Mesenteric fat pad (tissue), 1 donor: ENCODE results near the gene BCL3. TPM values are rescaled to one million over a fixed set of nuclear protein-coding genes. Genes with fewer than 3 reads are reported as not detected.
A peak's percentile ranks its signal among the peaks of the same experiment; 100 is the strongest.
"Not testable (repeated sequence)": the region's sequence is repeated elsewhere in the genome, so short reads cannot be mapped to it uniquely, and the experiment has no call there.

Source experiments
- DNase-seq: peaks from one replicate; pipeline ENCODE4 v3.0.0-alpha.2; 2020; ENCODE audit warnings: low spot score
- total RNA-seq: library from RNA; stranded (reverse); fragmentation: NEBNext Ultra II Directional; extraction: Animal tissue kit (Norgen Biotek cat#: 25700); gene quantifications from one replicate; pipeline ENCODE4 v1.2.1, GENCODE V29; 2021
- donor health status: DM: yes; HTN: yes; CAD: no.

The BCL3 gene
- total RNA-seq, 1 donor from 2014 or later = 73.8 TPM

- DNase-seq = no peak
Observed at GRCh38 chr19:44757057-44757734, 8.7 kb downstream of the BCL3 start.

- peak; percentile 94 for DNase-seq
Observed at GRCh38 chr19:44757735-44758505, 9.4 kb downstream of the BCL3 start.

DNA sequence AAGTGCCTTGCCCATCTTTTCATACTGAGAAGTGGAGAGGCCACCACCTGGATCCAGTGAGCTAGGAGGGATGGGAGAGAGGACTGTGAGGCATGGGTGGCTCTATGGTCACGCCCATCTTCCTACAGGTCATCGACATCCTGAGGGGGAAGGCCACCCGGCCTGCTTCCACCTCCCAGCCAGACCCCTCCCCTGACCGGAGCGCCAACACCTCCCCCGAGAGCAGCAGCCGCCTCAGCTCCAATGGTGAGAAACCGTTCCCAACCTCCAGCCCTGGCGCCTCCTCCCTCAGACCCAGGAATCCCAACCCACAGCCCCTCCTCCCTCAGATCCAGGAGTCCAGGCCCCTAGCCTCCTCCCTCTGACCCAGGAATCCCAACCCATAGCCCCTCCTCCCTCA, 10.1 kb downstream of the BCL3 start:
- no peak for DNase-seq

DNA sequence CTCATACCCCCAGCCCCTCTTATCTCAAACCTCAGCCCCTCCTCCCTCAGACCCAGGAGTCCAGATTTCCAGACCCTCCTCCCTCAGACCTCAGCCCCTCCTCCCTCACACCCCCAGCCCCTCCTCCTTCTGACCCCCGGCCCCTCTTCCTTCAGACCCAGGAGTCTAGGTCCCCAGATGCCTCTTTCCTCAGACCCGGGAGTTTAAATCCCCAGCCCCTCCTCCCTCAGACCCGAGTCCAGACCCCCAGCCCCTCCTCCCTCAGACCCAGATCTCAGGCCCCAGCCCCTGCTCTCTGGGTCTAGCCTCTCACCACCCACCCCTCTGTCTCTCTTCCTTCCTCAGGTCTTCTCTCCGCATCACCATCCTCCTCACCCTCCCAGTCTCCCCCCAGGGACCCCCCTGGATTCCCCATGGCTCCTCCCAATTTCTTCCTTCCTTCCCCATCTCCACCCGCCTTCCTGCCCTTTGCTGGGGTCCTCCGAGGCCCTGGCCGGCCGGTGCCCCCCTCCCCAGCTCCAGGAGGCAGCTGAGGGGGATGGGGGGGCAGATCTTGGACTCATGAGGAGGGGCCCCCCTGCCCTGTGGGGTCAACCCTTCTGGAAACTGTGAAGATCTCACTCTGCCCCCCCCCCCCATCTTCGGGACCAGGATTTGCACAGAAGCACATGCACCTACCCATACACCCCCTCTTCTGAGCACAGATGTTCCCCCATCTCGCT, 10.7 kb downstream of the BCL3 start:
- no peak for DNase-seq

DNA sequence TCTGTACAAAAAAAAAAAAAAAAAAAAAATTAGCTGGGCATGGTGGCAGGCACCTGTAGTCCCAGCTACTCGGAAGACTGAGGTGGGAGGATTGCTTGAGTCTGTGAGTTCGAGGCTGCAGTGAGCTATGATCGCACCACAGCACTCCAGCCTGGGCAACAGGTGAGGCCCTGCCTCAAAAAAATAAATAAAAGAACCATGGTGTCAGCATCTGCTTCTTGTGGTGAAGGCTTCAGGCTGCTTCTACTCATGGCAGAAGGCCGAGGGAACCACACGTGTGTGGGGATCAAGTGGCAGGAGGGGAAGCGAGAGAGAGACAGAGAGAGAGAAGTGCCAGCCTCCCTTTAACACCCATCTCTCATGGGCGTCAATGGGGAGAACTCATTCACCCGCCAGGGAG, 13.5 kb downstream of the BCL3 start:
- no peak for DNase-seq

DNA sequence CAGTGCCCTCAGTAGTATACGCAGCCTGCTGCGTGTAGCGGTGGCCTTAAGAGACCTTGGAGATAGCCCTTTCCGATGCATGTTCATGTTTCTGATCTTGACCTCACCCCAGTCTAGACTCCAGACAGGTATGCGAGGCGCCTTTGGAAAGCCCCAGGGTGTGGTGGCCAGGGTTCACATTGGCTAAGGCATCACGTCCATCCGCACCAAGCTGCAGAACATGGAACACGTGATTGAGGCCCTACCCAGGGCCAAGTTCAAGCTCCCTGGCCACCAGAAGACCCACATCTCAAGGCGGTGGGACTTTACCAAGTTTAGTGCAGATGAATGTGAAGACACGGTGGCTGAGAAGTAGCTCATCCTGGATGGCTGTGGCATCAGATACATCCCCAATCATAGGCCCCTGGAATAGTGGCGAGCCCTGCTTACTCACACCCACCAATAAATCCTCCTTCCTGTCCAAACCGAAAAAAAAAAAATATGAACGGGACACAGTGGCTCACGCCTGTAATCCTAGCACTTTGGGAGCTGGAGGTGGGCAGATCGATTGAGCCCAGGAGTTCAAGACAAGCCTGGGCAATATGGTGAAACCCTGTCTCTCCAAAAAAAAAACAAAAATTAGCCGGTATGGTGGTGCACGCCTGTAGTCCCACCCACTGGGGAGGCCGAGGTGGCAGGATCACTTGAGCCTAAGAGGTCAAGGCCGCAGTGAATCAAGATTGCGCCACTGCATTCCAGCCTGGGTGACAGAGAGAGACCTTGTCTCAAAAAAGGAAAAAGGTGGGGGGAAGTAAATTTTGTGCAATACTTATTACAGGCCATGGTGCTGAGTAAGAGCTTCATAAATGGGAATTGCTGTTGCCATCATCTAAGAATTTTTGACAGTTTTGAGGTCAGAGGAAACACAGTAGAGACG, 16.8 kb downstream of the BCL3 start:
- no peak for DNase-seq

DNA sequence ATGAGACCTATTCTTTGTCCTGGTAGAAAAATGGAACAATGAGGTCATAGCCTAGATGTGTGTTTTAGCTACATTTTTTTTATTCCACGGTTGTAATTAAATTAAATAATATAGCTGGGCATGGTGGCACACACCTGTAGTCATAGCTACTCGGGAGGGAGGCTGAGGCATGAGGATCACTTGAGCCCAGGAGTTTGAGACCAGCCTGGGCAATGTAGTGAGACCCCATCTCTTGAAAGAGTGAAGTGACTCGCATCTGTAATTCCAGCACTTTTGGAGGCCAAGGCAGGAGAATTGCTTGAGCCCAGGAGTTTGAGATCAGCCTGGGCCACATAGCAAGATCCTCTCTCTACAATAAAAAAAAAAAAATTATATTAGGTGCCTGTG, 17.4 kb downstream of the BCL3 start:
- no peak for DNase-seq

DNA sequence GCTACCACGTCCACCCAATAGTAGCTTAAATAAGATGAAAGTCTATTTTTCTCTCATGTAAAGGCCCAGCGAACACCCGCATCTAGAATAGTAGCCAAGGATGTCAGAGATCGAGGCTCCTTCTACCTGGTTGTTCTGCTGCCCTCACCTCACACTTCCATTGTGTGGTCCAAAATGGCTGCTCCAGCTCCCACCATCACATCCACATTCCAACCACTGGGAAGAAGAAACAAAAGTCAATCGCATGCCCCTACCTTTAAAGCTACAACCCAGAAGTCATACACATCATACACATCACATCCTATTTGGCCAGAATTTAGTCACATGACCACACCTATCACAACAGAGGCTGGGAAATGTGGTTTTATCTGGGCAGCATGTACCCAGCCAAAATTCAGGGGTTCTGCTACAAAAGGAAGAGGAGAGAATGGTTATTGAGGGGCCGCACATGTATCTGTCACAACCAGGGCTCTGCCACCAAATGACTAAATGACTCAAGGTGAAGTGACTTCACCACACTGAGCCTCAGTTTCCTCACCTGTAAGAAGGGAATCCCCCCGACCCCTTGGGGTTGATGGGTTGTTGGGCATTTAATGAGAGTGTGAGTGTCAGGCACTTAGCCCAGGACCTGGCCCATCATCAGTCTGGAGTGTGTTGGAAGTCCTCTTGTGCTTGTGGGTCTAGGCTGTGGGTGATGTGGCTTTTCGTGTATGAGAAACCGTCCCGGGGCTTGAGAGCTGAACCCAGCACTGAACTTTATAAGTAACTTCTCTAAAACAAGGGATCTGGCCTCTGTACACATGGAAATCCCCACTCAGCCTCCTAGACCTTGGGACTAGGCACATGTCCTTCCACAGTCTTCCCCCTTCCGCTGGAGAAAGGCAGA, 19.0 kb downstream of the BCL3 start:
- DNase-seq = no peak

DNA sequence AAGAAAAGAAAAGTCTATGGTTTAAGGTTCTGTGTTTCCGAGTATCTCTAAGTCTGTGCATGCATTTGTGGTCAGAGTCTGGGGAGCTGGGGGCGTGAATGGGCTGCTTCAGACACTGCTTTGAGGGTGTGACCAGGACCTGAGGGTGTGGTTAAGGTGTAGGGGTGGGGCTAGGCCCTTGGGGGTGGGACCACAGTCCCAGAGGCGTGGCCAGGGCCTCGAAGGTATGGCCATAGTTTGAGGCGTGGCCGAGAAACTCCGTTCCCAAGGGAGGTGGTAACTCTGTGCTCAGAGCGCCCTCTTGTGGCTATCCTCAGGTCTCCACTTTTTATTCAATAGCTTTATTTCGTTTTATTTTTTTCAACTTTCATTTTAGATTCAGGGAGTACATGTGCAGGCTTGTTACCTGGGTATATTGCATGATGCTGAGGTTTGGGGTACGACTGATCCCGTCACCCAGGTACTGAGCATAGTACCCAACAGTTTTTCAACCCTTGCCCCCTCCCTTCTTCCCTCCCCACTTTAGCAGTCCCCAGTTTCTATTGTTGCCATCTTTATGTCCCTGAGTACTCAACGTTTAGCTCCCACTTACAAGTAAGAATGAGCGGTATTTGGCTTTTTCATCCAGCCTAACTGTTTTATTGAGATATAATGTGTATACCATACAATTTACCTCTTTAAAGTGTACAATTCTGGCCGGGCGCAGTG, 22.2 kb downstream of the BCL3 start:
- peak; percentile 94 for DNase-seq

- DNase-seq = not testable (repeated sequence)
Observed at GRCh38 chr19:44772144-44772543, 23.6 kb downstream of the BCL3 start.

DNA sequence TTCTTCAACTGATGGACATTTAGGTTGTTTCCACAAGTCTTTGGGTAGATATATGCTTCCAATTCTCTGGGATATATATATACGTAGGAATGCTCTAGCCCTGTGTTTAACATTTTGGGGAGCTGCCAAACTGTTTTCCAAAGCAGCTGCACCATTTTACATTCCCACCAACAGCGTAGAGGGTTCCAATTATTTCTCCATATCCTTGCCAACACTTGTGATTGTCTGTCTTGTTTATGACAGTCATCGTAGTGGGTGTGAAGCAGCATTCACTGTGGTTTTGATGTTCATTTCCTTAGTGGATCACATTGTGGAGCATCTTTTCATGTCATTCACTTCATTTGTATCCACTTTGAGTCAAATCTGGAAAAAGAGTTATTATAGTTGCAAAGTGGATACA, 24.5 kb downstream of the BCL3 start:
- no peak for DNase-seq

GRCh38 chr19:44775676-44776240, 27.2 kb downstream of the BCL3 start:
- no peak for DNase-seq

DNA sequence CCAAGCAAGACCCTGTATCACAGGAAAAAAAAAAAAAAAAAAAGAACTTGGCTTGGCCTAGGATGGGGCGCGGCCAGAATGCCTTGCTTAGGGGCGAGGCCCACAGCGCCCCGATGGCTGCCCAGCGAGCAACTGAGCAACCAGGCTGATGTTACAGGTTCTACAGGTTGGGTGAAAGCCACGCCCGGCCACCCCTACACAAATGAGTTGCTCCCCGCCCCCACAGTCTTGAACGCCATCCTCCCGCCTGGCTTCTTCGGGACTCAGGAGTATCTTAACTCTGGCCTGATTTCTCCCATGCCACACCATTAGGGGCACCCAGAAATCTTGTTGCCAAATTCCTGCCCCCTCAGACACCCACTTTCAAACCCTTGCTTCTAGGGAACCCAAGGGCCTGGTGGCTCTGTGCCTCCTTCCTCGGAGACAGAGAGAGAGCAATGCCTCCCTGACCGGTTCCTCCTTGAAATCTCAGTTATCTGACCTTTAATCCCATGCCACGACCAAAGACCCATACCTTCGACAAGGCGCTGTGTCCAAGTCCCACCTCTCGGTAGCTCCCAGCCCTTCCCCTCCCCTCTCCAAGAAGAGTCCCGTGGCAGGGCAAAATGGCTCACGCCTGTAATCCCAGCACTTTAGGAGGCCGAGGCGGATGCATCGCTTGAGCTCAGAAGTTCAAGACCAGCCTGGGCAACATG, 28.0 kb downstream of the BCL3 start:
- no peak for DNase-seq

GRCh38 chr19:44777715-44778347, 29.3 kb downstream of the BCL3 start, which contains the start of gene CBLC:
TSS of gene CBLC (plus strand) at chr19:44777890. CDS start at chr19:44777932, 42 bp downstream.
- DNase-seq = no peak

- no peak for DNase-seq
Observed at GRCh38 chr19:44779150-44779549, 30.6 kb downstream of the BCL3 start.

GRCh38 chr19:44781694-44782093, 33.2 kb downstream of the BCL3 start:
- DNase-seq = not testable (repeated sequence)

- DNase-seq = no peak
Observed at GRCh38 chr19:44782729-44783128, 34.2 kb downstream of the BCL3 start.

DNA sequence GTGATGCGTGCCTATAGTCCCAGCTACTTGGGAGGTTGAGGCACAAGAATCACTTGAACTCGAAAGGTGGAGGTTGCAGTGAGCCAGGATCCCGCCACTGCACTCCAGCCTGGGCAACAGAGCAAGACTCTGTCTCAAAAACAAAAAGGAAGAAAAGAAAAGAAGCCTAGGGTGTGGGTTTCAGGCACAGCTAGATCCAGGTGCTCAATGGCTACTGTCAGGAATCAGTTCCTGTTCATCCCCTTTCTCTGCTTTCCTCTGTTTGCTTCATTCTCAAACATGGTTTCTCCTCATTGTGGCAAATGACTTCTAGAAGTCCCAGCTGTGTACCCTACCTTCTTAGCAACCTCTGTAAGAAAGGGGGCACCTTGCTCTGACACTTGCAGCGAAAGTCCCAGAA, 35.0 kb downstream of the BCL3 start:
- no peak for DNase-seq
